GM18505 (cell line): ENCODE data around the gene CIC.
A peak's percentile ranks its signal among the peaks of the same experiment; 100 is the strongest.

Source experiments
- ATAC-seq: cut with Tn5 transposase; IDR thresholded peaks from one replicate; pipeline ENCODE4 v1.9.1; 2021; ENCODE audit not compliant: unreplicated experiment
- POLR2A ChIP-seq: IDR thresholded peaks from 4 replicates; pipeline ENCODE4 v1.6.1; 2011; ENCODE audit warnings: borderline replicate concordance; ENCODE audit not compliant: insufficient read depth, insufficient read length; ENCODE audit errors: extremely low read depth

The CIC gene

DNA sequence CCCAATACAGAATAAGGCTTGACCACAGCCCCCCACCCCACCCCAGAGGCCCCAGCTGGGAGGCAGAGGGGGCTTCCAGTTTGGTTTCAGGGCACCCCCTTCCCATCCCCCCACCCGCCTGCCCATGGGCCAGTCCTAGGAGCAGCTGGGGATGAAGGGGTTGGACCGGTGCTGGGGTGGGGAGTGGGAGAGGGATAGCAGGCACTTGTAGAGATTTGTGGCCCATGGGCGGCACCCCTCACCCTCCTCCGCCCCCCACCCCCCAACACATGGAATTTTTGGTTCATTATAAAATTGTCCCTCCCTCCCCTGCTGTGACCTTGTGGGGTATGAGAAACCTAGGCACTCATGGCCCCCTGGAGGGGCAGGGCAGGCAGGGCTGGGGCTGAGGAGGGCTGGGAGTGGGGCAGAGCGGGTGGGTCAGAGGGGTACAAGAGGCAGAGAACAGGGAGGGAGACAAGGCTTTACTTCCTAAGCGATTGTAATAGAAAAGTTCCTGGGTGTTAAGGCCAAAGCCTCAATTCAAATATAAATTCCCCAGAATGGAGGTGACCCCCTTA lies 21.3 kb upstream of the CIC start:
- no peak for ATAC-seq
- TF ChIP-seq POLR2A, result no peak

DNA sequence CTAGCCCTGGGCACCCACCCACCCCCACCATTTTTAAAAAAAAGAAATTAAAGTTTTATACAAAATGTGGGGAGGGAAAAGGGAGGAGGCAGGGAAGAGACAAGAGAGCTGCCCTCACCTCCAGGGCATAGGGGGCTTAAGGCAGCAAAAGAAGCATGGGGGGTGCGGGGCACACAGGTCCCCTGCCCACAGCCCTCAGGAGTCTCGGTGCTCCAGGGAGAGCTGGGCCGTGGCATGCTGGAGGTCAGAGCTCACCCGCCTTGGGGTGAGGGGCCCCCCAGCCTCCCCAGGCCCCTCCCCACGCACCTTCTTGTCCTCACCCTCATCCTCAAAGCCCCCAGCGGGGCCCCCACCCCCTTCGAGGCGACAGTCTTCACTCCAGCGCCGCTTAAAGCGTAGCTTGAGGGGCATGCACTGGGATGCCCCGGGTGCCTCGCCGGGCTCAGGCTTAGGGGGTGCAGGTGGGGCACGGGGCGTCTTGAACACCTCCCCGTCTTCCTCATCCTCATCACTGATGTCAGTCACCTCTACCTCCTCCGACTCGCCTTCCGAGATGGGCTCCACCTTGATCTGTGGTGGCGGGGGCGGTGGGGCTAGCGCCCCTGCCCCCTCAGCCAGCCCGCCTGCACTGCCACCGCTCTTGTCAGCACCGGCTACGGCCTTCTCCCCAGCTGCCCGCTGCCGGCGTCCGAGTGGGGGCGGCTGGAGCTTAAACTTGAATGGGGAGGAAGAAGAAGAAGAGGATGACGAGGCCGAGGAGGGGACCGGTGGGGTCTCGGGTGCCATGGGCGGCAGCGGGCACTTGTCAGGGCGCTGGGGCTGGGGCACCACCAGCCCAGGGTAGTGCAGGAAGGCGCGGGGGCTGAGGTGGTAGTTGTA lies 20.5 kb upstream of the CIC start:
- TF ChIP-seq POLR2A, result no peak
- no peak for ATAC-seq

DNA sequence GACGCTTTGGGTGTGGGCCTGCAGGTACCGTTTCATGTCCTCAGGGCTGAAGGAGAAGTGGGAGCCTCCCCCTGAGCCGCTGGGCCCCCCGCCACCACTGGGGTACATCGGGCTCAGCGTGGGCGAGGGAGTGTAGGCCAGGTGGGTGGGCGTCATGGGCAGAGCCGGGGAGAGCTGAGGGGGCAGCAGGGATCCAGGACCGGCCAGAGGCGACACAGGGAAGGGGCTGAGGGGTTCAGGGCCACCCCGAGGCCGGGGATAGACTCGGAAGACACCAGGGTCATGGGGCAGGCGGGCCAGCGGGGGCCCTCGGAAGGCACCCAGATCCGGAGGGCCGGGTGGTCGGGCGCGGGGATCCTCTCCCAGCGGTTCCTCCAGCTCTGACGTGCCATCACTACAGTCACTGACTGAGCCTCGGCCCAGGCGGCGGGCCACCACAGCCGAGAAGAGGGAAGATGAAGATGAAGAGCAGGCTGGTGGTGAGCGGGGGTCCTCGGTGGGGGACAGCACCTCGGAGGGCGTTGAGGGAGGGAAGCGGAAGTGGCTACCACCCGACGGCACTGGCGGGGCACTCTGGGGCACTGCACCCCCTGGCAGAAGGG lies 19.8 kb upstream of the CIC start:
- TF ChIP-seq POLR2A, result no peak
- ATAC-seq, result no peak

DNA sequence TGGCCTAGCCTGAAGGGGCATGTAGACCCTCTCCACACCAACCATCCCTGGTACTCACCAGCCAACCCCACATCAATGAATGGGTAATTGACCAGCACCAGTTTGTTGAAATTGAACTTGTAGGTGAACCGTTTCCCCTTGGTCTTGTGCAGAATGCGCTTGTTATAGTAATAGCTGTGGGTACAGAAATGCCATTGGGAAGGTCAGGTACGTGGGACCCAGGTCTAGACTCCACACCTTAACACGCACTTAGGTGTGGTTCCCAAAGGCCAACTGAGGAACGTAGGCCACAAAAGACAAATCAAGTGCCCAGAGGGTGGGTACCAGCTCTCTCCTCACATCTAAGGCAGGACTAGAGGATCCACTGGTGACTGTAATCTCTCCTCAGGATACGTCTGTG lies 19.3 kb upstream of the CIC start:
- no peak for ATAC-seq
- peak; percentile 10 for TF ChIP-seq POLR2A

DNA sequence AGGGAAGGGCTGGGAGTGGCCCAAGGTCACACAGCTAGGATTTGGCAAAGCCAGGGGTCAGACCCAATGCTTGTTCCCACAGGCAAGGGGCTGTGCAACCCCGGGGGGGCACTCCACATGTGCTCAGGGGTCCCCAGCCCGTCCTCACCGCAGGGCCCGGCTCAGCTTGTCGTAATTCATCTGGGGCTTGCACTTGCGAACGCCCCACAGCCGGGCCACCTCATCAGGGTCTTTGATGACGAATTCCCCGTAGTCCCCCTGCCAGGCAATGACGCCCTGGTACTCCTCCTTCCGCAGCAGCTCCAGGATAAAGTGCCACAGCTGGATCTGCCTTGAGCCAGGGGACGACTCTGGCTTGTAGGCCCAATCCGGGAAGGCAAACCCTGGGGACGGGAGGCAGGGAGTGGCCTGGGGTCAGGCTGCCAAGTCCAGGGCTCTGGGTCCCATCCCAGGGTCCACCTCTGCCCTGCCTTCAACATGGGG lies 18.8 kb upstream of the CIC start:
- TF ChIP-seq POLR2A, result no peak
- ATAC-seq, result no peak

DNA sequence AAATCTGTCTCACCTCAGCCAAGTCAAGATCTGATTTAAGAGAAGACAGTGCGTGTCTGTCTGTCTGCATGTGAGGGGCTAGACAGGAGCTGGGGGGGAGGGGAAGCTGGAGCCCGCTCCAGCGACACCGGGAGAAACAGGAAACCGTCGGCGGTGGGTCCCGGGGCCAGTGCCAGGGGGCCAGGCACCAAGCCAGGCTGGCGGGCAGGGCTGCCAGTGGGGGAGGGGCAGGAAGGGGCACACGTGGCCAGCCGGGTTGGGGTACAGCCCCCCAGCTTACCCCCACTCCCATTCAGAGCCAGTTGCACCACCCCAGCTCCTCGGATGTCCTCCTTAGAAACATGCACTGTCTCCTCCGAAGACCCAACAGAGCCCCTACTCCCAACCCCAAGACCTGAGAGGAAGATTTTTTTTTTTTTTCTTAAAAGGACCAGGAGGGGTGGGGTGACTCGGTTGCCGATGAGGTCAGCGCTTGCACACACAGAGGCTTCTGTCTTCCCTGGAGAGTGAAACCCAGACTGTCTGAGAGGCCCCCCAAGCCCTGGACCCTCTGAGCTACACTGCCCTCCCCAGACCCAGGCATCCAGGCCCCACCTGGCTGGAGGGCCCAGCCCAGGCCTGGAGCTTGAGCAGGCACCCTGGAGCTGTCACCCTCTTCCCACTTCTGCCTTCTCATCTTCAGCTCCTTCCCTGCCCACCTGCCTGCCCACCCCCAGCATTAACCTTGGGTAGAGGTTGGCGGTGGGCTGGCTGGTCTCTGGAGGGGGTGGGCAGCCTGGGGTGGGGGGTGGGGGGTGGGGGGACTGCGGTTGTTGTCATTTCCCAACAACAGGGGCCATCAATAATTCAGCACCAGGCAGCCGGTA lies 18.2 kb upstream of the CIC start:
- no peak for TF ChIP-seq POLR2A
- ATAC-seq, result no peak

DNA sequence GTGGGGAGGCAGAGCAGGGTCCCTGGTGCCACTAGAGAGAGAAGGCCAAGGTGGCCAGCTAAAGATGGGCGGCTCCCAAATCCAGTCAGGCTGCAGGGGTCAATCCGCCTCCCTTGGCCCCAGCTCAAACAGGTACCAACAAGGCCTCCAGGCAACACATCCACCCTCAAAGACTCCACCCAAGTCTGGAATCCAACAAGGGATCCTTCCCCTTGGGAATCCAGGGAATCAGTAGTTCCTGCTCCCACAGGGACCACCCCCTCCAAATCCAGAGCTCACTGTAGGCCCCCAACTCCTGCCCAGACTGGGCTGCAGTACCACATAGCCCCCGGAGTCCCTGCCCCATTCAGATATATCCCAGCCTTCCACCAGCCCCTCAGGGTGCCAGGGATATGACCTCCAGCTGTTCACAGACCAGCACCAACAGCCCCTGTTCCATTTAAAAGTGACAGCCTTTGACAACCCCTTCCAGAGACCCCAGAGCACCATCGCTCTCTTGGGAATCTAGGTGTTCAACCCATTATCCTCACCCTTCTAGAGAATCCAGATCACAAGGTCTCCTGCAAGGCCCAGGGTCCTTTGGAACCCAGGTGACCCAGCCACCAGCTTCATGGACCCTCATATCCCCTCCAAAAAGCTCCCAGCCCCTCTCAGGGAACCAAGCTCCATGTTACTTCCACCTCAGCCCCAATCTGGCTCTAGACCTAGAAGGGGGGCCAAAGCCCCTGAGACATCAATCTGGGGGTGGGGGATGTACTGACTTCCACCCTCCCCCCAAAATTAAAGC lies 17.3 kb upstream of the CIC start:
- no peak for TF ChIP-seq POLR2A
- ATAC-seq, result no peak

DNA sequence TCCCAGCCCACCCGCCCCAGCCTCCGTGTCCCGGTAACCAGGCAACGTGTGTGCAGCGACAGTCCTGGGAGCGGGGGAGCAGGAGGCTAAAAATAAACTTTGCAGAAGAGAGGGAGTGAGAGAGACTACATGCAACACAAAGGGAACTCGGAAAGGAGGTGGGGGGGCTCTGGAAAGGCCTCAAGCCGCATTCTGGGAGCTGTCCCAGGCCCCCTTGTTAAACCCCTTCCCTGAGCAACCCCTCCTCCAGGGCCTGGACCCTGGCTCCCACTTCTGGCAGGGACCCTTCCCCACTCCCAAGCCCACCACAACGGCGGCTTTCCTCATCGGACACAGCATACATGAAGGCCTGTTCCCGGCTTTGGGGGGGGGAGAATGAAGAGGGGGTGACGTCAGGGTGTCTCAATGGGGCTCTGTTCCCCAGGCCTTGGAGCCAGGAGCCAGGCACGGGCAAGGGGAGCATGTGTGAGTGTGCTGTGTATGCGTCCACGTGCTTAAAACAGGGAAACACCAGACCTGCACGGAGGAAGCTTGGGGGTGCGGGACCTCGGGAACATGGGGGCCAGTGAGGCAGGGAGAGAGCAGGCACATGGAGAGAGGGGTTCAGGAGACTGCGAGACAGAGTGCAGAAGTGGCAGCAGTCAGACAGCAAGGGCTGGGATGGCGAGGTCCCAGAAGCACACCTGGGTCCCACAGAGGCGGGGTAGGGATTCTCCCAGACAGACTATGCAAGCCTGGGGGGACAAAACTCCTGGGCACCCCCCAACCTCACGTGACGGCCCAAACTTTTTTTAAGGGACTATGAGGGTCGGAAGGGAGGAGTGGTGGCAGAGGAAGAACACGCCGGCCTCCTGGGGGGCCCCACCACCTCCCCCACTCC lies 16.4 kb upstream of the CIC start:
- no peak for TF ChIP-seq POLR2A
- ATAC-seq, result no peak

DNA sequence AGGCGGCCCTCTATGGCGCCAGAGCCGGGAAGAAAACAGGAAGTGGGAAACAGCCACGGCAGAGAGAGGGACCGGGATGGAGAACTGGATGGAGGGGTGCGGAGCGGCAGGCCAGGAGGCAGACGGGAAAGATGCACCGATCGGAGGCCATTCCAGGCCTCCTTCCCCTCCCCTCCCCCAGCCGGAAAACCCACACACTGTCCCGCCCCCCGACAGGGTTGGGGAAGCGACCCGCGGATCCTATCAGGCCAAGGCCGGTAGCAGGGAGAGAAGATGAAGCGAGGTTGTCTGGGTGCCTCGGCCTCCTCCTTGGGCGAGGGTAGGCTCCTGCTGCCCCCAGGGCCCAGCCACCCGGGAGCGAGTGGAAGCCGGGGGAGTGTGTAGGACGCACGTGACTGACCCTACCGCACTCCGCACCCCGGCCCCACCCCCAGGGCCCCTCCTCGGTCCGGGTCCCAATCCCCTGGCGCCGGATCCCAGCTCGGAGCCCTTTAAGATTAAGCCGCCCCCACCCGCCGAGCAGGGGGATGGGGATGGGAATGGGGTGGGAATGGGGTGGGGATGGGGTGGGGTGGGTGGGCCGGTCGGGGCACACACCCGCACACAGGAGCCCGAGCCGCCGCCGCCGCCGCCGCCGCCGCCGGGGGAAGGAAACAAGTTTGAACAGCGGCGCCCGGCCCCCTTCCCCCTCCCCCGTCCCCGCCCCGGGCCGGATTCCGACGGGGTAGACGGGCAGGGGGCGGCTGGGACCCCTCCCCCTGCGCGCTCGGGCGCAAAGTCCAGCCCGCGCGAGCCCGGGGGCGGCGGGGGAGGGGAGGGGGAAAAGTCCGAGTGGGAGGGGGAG lies 15.6 kb upstream of the CIC start:
- peak; percentile 48 for TF ChIP-seq POLR2A
- ATAC-seq, result peak; percentile 13

DNA sequence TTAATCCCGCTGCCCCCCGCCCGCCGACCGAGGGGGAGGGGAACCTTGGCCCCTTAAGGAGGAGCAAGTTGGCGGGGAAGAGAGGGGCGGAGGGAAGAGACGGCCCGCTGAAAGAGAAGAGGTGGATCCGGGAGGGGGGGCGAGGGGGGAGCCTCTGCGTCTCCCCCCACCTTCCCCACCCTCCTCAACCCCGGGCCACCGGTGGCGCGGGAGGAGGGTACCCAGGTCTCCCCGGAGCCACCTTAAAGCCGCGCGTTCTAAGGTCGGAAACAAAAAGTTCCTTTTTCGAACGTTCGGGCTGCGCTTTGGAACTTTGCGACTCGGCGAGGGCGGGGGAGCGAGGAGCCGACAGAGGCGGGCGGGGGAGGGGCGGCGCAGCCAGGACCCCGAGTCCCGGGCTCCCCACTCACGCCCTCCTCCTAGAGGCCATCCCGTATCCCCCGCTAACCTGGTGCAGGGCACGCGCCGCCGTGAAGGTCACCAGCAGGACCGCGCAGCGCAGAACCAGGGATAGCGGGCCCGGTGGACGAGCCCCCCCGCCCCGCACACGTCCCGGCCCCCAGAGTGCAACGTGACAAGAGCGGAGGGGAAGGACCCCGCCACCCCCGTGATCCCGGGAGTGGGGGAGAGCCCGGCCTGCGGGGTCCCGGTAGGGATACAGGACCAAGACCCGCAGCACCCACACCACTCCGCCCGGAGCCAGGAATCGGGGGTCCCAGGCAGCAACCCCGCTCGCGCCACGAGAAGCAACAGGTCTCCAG lies 14.8 kb upstream of the CIC start:
- no peak for TF ChIP-seq POLR2A
- peak; percentile 30 for ATAC-seq

DNA sequence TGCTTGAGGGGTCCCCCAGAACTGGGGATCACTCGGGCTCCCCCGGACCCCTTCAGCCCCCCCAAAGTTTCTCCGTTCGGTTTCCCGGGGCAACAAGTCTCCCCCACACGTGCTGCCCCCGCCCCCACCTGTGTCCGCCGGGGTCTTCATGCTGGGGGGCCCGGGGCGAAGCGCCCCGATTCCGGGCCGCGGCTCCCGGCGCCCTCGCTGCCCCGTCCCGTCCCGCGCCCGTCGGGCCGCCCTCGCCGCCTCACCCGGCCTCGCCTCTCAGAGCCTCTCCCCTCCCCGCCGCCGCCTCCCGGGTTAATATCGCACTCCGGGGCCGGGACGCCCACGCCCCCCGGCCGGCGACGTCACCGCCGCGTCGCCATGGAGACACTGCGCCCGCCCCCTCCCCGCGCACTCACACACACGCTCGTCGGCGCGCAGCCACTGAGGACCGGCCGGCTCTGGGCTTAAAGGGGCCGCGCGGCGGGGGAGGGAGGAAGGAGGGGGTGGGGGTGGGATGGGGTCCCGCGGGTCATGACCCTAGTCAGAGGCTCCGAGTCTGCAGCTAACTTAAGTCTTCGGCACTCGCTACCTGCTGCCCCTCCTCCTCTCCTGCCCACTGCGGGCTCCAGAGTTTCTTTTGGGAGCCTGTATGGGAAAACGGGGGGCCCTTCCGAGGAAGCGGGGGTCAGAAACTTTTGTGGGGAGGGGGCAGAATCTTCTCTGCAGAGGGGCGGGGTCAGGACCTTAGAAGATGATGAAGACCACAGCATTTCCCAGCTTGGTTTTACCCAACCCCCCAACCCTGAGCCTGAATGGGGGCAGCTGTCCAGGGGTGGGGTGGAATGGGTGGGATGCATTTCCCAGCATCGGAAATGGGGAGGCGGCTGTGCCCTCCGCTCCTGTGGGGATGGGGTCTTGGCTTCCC lies 13.9 kb upstream of the CIC start, which contains the start of gene ERF:
TSS of gene ERF (minus strand) at position 279 of the 916 bp plus-strand sequence. CDS start at position 150, 129 bp downstream.
- ATAC-seq, result peak; percentile 66
- peak; percentile 74 for TF ChIP-seq POLR2A
